Measurements from ENCODE around the gene AKAP11.
"Not testable (repeated sequence)": the region's sequence is repeated elsewhere in the genome, so short reads cannot be mapped to it uniquely, and the experiment has no call there.

The AKAP11 gene

DNA sequence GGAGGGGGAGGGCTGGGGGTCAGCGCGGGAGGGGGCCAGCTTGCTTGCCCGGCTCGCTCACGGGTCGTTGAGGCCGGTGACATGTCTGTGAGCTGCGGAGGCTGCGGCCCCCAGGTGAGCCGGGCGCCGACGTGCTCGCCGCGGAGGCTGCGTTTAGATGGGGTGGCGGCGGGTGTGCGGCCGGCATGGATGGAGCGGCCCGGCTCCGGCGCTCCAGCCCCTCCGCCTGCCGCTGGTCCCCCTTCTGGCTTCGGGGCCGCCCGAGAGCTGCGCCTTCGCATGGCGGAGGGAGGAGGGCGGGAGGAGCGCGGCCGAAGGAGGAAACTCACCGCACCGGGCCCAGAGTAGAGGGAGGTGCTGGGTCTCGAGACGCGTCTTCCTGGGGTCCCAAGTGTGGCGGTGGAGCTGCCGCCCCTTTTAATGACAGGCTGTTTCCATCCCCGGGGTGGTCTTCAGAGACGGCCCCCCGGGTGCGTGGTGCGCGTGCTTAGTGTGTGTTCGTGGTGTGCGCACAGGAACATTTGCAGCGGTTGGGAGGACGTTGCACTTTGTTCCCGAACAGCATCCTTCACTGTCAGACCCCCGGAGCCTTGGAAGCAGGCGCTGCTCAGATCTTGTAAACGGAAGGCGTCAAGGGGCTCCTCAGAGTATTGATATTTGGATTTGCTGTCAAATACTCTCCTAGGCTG lies at the start of gene AKAP11:
Gene AKAP11, plus strand, starts transcription at position 38 of the 689 bp plus-strand sequence. CDS start 14,197 bp downstream, outside the sequence.
- no peak for DNase-seq

DNA sequence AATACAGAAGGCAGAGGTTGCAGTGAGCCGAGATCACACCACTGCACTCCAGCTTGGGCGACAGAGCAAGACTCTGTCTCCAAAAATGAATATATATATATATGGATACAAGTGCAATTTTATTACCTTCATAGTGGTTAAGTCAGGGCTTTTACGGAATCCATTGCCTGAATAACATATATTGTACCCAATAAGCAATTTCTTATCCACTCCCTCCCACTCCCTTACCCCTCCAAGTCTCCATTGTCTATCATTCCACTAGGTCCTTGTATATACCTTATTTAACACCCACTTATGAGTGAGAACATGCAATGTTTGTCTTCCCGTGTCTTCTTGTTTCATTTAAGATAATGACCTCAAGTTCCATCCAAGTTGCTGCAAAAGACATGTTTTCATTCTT lies 48.3 kb upstream of the AKAP11 start:
- DNase-seq: no peak

GRCh38 chr13:42225051-42225450 lies 46.9 kb upstream of the AKAP11 start:
- no peak for DNase-seq

DNA sequence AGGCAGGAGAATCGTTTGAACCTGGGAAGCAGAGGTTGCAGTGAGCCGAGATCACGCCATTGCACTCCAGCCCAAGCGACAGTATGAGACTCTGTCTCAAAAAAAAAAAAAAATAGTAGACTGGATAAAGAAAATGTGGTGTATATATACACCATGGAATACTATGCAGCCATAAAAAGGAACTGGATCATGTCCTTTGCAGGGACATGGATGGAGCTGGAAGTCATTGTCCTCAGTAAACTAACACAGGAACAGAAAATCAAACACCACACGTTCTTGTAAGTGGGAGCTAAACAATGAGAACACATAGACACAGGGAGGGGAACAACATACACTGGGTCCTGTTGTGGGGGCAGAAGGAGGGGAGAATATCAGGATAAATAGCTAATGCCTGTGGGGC lies 45.2 kb upstream of the AKAP11 start:
- DNase-seq: not testable (repeated sequence)

DNA sequence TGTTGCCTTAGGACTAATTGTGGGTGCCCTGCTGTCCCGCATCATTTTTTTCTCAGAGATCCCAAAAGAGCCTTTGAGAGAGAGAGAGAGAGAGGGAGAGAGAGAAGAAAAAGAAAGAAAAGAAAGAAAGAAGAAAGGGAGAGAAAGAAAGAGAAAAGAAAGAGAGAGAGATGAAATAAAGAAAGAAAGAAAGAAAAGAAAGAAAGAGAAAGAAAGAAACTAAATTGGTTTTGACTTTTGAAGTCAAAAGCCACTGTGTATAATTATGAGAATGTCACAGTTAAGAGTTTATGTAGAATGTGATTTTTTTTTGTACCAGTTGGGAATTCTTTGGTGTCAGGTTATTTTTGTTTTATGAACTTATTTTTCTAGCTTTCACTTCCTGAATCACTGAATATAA lies 43.4 kb upstream of the AKAP11 start:
- no peak for DNase-seq

DNA sequence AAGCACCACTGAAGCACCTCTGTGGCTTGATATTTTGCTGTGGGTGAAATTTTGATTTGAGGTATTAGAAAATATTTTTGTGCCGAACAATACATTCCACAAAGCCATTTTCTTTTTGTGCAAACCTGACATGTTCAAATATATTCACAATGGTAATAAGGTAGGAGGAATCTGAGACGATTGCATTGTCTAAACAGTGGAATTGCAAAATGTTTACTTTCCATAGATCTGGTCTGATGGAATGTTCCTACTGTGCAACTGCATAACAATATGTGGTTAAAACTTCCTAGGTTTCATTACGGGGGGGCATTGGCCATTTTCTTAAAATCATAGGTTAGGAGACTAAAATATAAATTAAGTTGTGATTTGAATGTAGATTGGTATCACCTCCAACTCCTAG lies 42.7 kb upstream of the AKAP11 start:
- no peak for DNase-seq

DNA sequence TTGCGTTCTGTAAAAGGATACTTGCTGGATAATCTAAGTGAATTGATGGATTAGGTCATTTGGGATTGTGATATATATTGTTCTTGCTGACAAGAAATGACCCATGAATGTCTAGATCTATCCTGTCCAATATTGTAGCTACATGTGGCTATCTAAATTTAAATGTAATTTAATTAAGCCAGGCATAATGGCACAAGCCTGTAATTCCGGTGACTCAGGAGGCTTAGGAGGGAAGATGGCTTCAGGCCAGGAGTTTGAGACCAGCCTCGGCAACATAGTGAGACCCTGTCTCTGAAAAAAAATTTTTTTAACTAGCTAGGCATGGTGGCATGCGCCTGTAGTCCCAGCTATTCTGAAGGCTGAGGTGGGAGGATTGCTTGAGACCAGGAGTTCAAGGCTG lies 39.3 kb upstream of the AKAP11 start:
- DNase-seq: no peak

DNA sequence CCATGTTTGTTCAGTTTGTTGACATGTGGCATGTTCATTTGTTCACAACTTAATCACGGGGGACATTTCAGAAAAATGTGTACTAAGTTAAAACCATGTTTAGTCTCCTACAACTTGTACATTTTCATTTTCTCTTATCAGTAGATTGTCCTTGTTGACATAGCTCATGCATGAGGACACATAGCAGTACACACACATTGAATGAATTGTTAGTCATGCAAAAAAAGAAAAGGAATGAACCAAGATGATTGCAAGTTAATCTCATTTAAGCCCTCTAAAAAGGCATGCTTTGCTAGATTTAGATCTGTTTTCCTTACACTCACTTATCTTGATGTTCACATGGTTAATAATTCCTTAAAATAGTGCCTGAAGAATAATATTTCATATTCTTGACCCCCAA lies 38.2 kb upstream of the AKAP11 start:
- DNase-seq: no peak

DNA sequence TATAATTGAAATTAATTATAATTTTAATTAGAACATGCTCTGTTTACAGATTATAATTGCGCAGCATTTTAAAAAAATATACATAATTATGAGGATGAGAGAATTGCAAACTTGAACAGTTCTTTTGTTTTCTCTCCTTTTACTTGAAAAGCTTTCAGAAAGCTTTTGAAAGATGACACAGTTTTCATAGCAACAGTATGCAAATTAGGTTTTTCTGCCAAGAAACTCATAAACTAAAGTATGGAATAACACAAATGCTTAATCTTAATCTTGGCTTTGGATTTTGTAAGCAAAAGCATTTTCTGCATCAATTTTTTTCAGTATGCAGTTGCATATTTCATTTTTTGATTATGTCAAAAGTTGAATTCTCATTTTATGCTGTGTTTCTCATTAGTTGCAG lies 32.8 kb upstream of the AKAP11 start:
- DNase-seq: no peak

- no peak for DNase-seq
Measured at GRCh38 chr13:42239644-42240043, 32.3 kb upstream of the AKAP11 start.

DNA sequence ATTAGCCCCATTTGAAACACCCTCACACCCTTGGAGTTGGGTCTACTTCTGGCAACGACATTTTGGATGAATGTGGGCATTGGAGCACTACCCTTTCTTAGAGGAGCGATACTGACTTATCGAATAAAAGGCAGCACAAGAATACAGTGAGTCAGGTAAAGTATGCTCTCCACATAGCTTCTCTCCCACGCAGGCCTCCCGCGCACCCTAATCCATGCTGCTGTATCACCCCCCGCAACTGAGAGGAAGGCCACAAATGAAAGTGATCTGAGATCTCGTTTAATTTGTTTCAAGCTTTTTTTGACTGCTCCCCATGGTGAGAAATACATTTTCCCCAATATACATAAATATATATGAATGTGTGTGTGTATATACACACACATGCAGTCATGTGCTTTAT lies 25.4 kb upstream of the AKAP11 start:
- no peak for DNase-seq

GRCh38 chr13:42247883-42248282 lies 24.1 kb upstream of the AKAP11 start:
- DNase-seq: no peak

DNA sequence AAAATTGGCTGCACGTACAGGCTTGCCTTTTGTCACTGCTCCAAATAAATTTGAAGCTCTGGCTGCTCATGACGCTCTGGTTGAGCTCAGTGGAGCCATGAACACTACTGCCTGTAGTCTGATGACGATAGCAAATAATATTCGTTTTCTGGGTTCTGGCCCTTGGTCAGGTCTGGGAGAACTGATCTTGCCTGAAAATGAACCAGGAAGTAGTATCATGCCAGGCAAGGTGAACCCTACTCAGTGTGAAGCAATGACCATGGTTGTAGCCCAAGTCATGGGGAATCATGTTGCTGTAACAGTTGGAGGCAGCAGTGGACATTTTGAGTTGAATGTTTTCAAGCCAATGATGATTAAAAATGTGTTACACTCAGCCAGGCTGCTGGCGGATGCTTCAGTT lies 16.1 kb upstream of the AKAP11 start:
- no peak for DNase-seq

GRCh38 chr13:42258747-42259146 lies 13.2 kb upstream of the AKAP11 start:
- no peak for DNase-seq

DNA sequence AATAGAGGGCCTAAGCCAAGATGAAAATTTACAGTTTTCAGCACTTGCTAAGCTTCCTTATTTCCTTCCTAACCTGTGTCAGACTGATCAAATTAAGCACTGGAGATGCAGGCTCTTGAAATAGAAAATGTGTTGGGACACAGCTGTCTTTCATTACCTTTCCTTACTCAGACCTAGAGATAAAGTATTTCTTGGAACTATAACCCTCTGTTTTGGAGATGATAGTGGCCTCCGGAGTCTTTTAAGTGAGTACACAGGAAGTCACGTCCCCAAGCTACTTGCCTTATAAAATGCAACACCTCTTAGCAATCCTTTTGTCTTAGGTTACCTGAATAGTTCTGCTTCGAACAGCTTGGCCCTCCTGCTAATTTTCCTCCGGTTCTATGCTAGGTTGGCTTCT lies 12.4 kb upstream of the AKAP11 start:
- no peak for DNase-seq

- DNase-seq: no peak
Measured at GRCh38 chr13:42260903-42261654, 10.9 kb upstream of the AKAP11 start.

DNA sequence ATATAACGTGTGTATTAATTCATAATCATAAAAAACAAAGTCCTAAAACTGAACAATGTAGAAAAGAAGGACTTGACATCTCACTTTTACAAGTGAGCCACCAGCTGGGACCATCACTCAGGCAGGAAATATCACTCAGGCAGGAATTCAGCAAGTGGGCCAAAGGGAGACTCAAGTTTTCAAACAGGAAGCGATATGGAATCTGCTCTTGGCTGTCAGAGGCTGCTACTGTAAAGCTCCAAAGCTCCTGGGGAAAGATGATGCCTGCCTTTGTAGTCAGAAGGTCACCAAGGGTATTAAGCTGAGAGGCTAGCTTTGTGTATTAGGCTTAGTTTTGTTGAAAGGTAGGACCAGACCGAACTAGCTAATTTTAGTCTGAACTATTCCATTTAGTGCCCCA lies 5.5 kb upstream of the AKAP11 start:
- DNase-seq: no peak

- no peak for DNase-seq
Measured at GRCh38 chr13:42270160-42270856, 1.6 kb upstream of the AKAP11 start.

DNA sequence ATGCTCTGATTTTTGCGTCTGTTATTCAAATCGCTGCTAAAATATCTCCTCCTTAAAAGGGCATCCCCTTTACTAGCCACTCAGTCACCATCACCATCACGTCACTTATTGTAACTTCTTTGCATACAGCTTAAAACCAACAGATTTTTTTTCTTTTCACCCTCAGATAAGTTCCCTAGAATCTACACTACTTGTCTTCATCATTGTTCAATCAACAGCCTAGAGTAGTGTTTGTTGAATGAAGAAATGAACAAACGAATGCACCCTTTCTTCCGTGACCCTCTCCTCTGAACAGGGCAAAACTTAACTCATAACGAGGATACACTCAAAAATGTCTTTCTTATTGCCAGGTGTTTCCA lies 1.1 kb upstream of the AKAP11 start:
- no peak for DNase-seq

DNA sequence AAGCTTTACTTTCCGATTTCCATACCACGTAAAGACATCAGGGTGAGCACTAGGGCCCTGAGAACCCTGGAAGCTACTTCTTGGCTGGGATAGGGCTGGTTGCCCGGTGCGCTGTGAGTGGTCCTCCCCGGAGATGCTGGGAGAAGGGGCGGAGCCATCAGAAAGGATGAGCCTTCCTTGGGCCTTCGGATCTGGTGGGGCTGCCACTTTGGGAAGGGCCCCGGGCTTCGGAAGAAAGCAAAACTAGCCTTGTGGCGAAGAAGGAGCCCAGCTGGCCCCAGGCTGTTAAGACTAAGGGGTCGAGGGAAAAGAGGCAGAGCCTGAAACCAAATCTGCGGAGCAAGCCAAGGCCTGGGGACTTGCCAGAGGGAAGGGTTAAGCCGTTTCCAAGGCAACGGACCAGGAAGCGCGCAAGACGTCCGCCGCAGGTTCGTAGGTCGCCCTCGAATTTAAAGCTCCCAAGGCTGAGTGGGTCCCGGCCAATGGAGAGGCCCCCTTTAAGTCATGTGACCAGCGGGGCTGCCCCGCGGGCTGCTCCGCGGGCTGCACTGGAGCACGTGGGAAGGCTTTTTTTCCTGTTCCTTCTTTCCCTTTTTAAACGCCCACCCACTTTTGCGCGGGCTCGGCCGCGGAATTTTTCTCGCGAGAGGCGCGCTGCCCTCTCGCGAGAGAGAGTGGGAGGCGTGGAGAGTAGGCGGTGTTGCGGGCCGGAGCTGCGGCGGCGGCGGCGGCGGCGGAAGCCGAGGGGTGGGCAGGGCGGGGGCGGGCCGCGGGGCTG lies 426 bp upstream of the AKAP11 start:
- peak; percentile 99 for DNase-seq

GRCh38 chr13:42272804-42273175 lies 838 bp downstream of the AKAP11 start:
- DNase-seq: no peak

- no peak for DNase-seq
Measured at GRCh38 chr13:42274386-42275097, 2.6 kb downstream of the AKAP11 start.

DNA sequence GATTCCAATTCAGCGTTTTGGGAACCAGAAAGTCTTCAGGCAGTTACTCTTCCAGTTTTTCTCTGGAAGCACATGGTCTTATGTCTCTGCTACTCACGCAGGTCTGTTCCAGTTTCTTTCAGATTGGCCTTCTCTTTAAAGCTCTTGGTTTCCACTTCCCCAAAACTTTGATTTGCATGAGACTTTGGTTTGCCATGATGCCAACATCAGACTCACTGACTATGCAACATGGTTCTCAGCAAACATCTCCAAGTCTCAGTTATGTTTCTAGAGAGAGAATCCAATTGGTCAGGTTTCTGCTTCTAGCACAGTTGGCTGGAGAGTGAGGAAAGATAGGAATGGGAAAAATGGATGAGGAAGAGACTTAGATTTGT lies 3.1 kb downstream of the AKAP11 start:
- DNase-seq: no peak

All from DMS153 (cell line).